Tibial nerve (tissue), 4 donors: ENCODE results near the gene DRICH1.

Experiments
- EP300 ChIP-seq, 2 donors: sonication (generic); formaldehyde crosslinking; IDR thresholded peaks; one replicate each; pipeline ENCODE4 v1.6.1; 2017; ENCODE audit warnings: antibody characterized with exemption in 2 of 2, mild to moderate bottlenecking in 1 of 2
- POLR2A ChIP-seq, 2 donors: fragments of 450-650 bp; IDR thresholded peaks; one replicate each; pipeline ENCODE4 v1.6.1; 2017; ENCODE audit warnings: antibody characterized with exemption in 2 of 2, mild to moderate bottlenecking in 2 of 2, moderate library complexity in 2 of 2
- TF ChIP-seq, protein P1 (sequence below), 5 experiments: fragments of 200-600 bp in 3 of 5; fragments of 450-650 bp in 2 of 5; sonication (generic) in 3 of 5; IDR thresholded peaks; one replicate each; pipeline ENCODE4 v1.5.1; 2016 to 2019; ENCODE audit warnings: antibody characterized with exemption in 5 of 5, mild to moderate bottlenecking in 3 of 5, moderate library complexity in 2 of 5

DNA sequence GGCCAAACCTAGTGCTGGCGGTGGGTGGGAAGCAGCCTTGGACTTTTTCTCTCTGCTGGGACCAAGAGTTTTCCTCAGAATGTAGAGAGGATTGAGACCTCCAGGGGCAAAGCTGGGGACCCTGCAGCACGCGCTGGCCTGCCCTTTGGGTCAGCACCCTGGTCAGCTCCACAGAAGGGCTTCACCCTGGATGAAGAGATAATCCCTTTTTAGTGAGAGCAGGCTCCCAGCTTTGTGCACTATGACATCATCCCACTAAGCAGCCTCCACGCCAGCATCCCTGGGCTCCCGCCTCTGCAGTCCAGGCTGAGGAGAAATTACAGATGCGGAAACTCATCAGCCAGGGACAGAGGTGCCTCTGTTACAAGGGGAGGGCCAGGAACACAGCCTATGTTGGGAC, 23.5 kb downstream of the DRICH1 start:
- TF ChIP-seq, protein P1, sequence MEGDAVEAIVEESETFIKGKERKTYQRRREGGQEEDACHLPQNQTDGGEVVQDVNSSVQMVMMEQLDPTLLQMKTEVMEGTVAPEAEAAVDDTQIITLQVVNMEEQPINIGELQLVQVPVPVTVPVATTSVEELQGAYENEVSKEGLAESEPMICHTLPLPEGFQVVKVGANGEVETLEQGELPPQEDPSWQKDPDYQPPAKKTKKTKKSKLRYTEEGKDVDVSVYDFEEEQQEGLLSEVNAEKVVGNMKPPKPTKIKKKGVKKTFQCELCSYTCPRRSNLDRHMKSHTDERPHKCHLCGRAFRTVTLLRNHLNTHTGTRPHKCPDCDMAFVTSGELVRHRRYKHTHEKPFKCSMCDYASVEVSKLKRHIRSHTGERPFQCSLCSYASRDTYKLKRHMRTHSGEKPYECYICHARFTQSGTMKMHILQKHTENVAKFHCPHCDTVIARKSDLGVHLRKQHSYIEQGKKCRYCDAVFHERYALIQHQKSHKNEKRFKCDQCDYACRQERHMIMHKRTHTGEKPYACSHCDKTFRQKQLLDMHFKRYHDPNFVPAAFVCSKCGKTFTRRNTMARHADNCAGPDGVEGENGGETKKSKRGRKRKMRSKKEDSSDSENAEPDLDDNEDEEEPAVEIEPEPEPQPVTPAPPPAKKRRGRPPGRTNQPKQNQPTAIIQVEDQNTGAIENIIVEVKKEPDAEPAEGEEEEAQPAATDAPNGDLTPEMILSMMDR (IDR thresholded peaks at IDR 0.05): no peak
- no peak for TF ChIP-seq POLR2A (IDR thresholded peaks at IDR 0.05)
- no peak for TF ChIP-seq EP300 (IDR thresholded peaks at IDR 0.05)
